Erythroblast (primary cell): ENCODE measurements around the gene DSCAM.

Experiments
- DNase-seq, 2 experiments: peaks; one replicate each; lab custom pipeline; 2025; lab: John Stamatoyannopoulos, UW
- GATA1 ChIP-seq: IDR thresholded peaks from 2 replicates; pipeline ENCODE4 v1.6.1; 2011; ENCODE audit warnings: low read depth, mild to moderate bottlenecking, control low read depth, low read length, moderate library complexity
- POLR2A ChIP-seq: IDR thresholded peaks from 2 replicates; pipeline ENCODE4 v1.6.1; 2011; ENCODE audit warnings: mild to moderate bottlenecking, low read length

Gene DSCAM

DNA sequence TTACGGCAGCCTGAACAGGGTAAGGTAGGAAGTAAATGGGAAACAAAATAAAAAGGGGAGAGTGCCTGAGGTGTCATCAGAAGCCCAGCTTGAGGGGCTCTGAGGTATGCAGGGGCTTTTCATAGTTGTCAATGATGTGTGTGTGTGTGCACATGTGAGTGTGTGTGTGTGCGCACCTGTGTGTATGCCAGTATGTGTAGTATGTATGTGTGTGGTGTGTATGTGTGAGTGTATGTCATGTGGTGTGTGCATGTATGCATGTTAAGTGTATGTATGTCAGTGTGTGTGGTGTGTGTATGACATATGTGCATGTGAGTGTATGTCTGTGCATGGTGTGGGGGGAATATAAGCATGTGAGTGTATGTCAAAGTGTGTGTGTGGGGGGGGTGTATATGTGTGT is 184.1 kb downstream of the DSCAM start:
- no peak for DNase-seq
- TF ChIP-seq GATA1 = no peak
- TF ChIP-seq POLR2A = no peak

DNA sequence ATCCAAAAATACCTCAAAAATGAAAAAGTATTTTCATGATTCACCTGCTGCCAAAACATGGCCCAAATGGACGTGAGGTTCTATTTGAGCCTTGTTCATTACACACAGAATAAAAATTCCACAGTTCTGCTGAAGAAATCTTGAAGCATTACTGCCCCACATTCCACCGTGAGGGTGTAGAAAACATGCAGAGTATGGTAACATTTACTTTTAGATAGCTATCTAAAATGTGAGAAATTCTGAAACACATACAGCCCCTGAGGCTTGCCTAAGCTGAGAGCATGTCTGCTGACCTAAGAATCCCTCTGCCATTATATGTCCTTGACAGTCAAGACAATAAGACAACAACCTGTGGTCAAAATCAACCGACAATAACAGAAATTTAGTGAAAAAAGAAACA is 186.5 kb downstream of the DSCAM start:
- no peak for DNase-seq
- TF ChIP-seq GATA1 (no peak), POLR2A (no peak)

DNA sequence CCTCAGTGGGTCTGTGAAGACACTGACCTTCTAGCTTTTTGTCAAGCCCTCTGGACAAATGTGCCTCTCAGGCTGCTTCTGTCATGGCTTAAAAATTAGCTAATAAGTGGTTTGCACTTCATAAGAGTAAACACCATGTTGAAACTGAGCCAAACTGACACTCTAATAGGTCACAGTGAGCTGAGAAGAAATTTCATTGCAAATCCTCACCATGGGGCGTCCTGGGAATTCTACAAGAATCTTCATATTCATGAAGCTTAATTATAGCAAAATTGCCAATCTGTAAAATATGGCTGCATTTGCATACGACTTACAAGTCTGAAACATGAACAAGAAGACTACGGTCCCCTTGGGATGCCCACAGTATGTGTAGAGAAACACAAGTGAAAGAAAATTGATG is 188.6 kb downstream of the DSCAM start:
- TF ChIP-seq GATA1 (no peak), POLR2A (no peak)
- no peak for DNase-seq

DNA sequence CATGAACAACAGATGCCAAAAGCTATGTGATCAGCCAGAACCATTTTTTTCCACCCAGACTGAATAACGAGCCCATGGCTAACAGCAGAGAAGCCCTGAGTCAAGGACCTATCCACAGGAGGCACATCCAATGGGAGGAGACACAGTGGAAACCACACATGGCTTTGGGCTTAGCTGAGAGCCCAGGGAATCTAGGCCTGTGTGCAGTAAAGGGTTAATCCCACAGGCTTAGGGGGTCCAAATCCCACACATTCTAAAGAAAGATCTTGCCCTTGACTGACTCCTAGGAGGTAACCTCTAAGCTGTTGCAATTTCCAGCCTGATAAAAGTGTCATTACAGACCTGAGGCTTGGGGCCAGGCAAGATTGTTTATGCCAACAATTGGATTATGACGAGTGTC is 194.5 kb downstream of the DSCAM start:
- no peak for TF ChIP-seq POLR2A
- no peak for TF ChIP-seq GATA1
- no peak for DNase-seq

DNA sequence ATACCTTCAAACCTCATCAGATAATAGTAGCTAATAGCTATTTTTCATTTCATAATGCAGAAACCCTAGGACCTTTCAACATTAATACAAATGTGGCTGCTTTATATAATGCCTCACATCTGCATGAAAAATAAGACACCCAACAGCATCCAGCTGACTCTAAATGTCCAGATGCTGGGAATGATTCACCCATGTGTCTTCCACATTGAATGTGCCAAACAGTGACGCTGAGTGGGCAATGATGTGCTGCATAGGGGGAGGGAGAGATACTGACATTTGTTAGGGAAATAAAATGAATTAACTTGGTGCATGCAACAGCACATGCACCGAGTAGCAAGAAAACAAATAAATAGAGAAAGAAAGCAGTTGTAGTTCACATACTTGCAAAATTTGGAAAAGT is 199.3 kb downstream of the DSCAM start:
- no peak for DNase-seq
- TF ChIP-seq POLR2A (no peak), GATA1 (no peak)

DNA sequence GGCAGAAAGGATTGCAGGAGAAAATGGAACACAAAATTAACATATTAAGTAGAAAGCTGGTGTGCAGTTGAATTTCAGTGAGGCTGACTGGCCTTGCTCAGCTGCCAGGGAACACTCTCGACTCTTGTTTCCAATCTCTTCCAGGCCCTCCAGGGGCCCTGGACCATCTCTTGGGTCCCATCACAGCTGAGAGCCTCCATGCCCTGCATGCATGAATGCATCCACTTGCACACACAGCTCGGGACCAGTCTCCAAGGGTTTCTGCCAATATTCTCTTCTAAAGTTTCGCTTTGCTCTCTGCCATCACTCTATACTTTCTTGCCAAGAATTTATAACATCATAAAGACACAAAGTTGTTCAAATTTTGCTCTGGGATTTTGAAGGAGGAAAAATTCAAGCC is 200.3 kb downstream of the DSCAM start:
- no peak for TF ChIP-seq GATA1
- no peak for TF ChIP-seq POLR2A
- DNase-seq = no peak

DNA sequence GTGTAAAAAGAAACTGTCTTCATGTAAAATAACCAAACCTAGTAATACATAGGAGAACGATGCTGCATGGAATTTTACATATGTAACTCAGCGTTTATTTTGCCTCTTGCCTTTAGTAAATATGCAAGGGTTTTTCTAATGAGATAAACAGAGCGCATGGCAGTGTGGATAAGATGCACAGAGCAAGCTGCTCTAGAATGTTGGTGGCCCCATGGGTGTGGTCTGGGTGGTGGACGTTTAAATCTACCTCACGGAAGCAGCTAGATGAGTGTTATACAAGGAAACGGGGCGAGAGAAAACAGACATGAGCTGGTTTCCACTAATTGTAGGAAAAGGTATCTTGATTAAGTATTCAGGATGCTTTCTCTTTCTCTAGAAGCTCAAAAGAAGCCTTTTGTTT is 205.9 kb downstream of the DSCAM start:
- no peak for DNase-seq
- TF ChIP-seq GATA1 (no peak), POLR2A (no peak)

DNA sequence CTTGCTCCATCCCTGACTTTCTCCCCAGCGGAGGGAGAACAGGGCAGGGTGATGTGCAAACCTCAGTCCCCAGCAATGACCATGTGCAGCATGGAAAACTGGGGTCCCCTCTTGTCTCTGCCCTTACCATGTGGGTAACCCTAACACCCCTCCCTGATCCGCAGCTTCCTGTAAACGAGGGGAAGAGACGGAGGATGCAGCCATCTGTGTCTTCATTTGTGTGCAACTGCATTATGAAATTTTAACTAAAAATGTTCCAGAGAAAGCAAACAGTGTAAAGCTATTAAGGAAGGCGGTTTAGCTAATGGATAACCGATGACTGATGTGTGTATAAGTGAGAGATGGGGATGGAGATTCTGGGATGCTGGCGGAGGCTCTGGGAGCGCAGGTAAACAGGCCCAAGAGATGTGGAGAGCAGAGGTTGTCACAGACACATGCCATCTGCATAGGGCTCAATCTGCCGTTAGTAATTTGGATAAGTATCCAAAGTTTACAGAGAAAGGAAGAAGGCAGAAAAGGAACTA is 206.6 kb downstream of the DSCAM start:
- DNase-seq = no peak
- TF ChIP-seq GATA1 (no peak), POLR2A (no peak)

DNA sequence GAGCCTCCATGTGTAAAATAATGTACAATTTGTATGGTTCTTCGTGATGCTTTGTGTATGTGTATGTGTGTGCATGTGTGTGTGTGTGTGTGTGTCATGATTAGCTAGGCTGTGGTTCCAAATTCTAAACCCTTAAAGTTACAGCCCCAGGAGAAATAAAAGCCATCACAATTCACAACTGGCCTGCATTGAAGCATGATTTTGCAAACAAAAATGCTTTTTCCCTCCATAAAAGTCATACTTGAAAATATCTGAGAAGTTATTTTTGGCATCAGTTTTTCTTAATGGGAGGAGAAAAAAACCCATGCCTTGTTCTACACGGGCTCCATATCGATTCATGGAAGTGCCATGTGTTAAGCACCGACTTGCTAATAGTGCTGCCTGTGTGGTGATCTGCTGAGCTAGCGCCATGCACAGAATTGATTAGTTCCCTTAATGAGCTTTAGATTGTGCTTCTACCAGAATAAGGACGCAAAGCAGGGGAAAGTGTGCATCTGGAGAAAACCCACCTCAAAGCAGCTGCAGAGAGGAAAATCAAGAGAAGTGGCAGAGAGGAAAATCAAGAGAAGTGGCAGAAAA is 207.3 kb downstream of the DSCAM start:
- TF ChIP-seq POLR2A (no peak), GATA1 (no peak)
- DNase-seq = no peak

DNA sequence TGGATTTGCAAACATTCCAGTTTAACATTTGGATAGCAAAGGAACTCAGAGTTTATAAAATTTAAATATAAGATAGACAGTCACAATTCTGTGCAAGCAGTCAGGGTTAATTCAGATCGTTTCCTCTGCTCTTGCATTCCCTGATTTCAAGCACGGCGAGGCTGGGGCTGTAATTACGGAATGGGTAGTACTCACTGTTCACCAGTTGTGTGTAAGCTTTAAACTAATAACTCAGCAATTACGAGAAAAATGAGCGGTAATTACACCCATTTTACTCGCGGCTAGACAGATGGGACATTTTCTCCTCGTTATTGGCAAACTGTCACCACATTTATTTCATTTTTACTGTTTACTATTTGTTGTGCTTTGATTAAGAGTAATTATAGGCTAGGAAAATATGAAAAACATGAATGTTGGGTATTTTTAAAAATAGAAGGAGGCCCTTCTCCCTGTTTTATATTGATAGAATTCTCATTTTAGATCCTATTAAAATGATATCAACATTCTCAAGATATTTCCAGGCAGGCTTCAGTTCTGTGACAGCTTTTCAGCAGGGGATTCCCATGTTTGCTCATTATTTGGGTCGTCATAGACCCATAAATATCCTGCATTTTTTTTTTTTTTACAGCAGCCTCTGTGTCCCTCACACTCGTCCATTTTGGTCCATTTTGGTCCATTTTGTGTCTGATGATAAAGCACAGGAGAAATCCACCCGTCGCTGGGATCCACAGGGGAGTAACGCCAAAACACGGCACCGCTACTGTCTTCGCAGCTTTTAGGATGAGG is 208.3 kb downstream of the DSCAM start:
- TF ChIP-seq POLR2A (no peak), GATA1 (no peak)
- DNase-seq = no peak

DNA sequence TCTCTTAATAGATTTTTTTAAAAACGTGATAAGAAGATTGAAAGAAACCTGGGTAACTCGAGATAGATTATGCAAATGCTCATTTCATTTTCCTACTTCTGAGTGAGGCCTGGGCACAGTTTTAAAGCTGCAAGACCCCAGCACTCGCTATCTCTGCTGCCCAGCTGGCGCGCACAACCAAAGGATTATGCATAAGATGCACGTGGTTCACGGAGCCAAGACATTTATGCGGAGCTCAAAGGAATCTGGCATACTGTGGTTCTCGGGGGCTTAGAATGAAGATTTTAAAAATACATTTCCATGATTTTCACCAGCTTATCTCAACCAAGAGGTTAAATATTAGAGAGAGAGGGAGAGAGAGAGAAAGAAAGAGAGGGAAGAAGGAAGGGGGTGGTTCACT is 210.9 kb downstream of the DSCAM start:
- no peak for TF ChIP-seq GATA1
- DNase-seq = no peak

DNA sequence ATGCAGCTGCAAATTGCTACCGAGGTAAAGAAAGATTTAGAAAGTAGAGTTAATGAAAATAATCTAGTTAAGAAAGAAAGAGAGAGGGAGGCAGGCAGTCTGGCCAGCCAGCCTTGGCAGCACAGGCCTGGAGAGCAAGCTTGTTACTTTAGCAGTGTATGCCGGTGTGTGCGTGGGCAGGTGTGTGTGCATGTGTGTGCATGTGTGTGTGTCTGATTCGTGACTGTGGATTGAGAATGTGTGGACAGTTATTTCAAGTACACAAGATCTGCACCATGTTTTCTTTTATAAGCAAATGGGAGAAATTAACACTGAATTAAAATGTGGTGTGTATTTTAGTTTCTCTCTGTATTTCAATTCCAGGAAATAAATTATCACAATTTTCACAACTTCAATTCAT is 211.6 kb downstream of the DSCAM start:
- TF ChIP-seq POLR2A (no peak), GATA1 (no peak)
- no peak for DNase-seq

DNA sequence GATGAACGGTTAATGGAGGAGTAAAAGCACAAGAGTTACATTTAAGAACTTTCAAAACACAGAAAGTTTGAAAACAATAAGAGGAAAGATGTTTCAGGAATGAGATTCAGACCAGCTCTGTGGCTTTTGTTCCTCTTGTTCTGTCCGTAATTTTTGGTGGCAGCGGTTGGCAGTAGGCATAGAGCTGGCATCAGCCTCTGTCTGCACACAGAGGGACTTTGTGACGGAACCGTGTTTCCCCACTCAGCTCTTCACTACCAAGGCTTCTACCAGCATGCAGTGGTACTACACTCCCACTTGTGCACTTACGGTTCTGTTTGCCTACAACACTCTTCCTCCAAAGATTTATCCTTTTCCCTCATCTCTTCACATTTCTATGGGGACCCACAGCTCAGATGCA is 212.8 kb downstream of the DSCAM start:
- no peak for DNase-seq
- TF ChIP-seq POLR2A (no peak), GATA1 (no peak)

DNA sequence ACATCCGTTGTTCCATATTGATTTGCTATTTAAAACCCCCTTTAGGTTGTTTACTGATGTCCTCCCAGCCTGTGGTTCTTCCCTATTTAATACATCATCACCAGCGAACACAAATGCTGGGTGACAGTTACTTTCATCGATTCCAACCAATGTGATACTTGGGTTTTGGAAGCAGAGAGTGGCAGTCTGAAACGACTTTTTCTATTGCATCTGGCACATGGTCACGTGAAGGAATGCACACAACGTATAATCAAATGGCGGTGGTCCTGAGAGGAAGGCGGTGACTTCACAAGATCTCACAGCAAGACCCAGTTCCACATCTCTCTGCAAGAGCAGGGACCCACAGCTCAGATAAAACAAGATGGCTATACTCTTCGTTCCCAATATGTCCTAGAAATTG is 213.9 kb downstream of the DSCAM start:
- DNase-seq = no peak
- TF ChIP-seq POLR2A (no peak), GATA1 (no peak)

DNA sequence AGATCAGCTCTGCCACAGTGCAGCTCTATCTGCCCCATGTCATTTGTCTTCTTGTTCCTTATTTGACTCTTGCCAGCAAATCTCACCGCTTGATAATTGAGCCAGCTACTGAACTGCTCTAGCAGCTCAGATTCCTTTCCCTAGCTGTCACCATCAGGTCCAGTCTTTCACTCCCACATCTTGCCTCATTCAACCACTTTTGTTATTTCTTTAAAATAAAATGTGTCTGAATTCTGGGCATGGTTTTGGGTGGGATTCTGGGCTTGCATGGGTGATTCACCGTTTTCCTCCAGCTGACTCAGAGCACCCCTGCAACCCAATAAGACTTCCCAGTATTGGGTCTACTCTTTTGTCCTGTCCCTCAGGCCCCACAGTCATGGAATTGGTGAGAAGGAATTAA is 215.7 kb downstream of the DSCAM start:
- no peak for TF ChIP-seq POLR2A
- no peak for TF ChIP-seq GATA1
- DNase-seq = no peak
